K562 (cell line): ENCODE measurements around the gene SRGN. TPM values are rescaled to one million over a fixed set of nuclear protein-coding genes. Genes with fewer than 3 reads are reported as not detected.
A peak's percentile ranks its signal among the peaks of the same experiment; 100 is the strongest.

Experiments used
- ATAC-seq: fragments of 200-7000 bp; cut with Tn5 transposase; 3 replicates; pipeline ENCODE4 v1.9.1; 2020; ENCODE audit warnings: moderate library complexity
- BruUV-seq: library from RNA; stranded (reverse); fragments of 400-500 nt; replicated peaks from 2 replicates; lab custom pipeline; 2021; lab: Mats Ljungman, UMichigan
- CTCF ChIA-PET: fragments of 300-600 bp; formaldehyde crosslinking; extraction: SDS; loops from one replicate; lab custom pipeline; 2021; ENCODE audit warnings: low intra/inter-chr PET ratio; lab: Yijun Ruan, JAX
- POLR2A ChIA-PET: fragments of 300-600, 350-650 bp; sonication (Branson Sonifier 250); formaldehyde crosslinking; extraction: SDS; loops from one replicate; lab custom pipeline; 2021; ENCODE audit warnings: antibody characterized with exemption, inconsistent platforms; lab: Yijun Ruan, JAX
- DNase-seq, 4 experiments: peaks; one replicate each; pipeline versions ENCODE4 v3.0.0 to v3.0.0-alpha.2; 2011 to 2018; ENCODE audit warnings: low spot score in 3 of 4, mixed read lengths in 3 of 4; ENCODE audit errors: extremely low read depth in 1 of 4
- FAIRE-seq: peaks from 2 replicates; lab custom pipeline; 2011; peaks lifted over from hg19 to GRCh38; lab: Jason Lieb, UNC
- H2AFZ ChIP-seq: 2 replicates; pipeline ENCODE4 v1.6.0; 2011; ENCODE audit warnings: low read depth, low read length, control low read depth, inconsistent platforms
- H3K27ac ChIP-seq: fragments of 200-600 bp; 3 replicates; pipeline ENCODE4 v1.8.0; 2011; ENCODE audit warnings: low read depth, mild to moderate bottlenecking, control low read depth, inconsistent platforms, low read length, moderate library complexity, mixed read lengths; ENCODE audit errors: extremely low read depth
- H3K27me3 ChIP-seq, 2 experiments: fragments of 300-600 bp in 1 of 2; 2 replicates in 1 of 2; 3 replicates in 1 of 2; pipeline versions ENCODE4 v1.6.0 to v1.8.0; 2011; ENCODE audit warnings: inconsistent platforms in 2 of 2, low read length in 2 of 2, mild to moderate bottlenecking in 1 of 2, mixed read lengths in 1 of 2, moderate library complexity in 1 of 2; ENCODE audit not compliant: control insufficient read depth in 2 of 2, insufficient read depth in 2 of 2
- H3K36me3 ChIP-seq: fragments of 300-600 bp; 3 replicates; pipeline ENCODE4 v1.8.0; 2011; ENCODE audit warnings: mild to moderate bottlenecking, low read length, inconsistent platforms; ENCODE audit not compliant: control insufficient read depth, insufficient read depth
- H3K4me1 ChIP-seq, 2 experiments: fragments of 200-600 bp in 1 of 2; replicated peaks in 1 of 2; 2 replicates in 1 of 2; 3 replicates in 1 of 2; pipeline versions ENCODE4 v1.5.1 to v1.8.0; 2011; ENCODE audit warnings: inconsistent platforms in 2 of 2, low read length in 2 of 2, mild to moderate bottlenecking in 1 of 2, mixed read lengths in 1 of 2, moderate library complexity in 1 of 2; ENCODE audit not compliant: control insufficient read depth in 2 of 2, insufficient read depth in 2 of 2
- H3K4me2 ChIP-seq: 2 replicates; pipeline ENCODE4 v1.6.1; 2011; ENCODE audit warnings: low read length, control low read depth, inconsistent platforms, mixed read lengths; ENCODE audit not compliant: insufficient read depth
- H3K4me3 ChIP-seq: fragments of 200-600 bp; sonication (generic), shearing (Covaris generic); 2 replicates; pipeline ENCODE4 v1.5.1; 2016; ENCODE audit warnings: control low read depth, inconsistent platforms
- H3K79me2 ChIP-seq: fragments of 200-600 bp; 3 replicates; pipeline ENCODE4 v1.8.0; 2011; ENCODE audit warnings: low read length, inconsistent platforms; ENCODE audit not compliant: control insufficient read depth, insufficient read depth
- H3K9ac ChIP-seq, 2 experiments: 2 replicates each; pipeline versions ENCODE4 v1.6.0 to v1.6.1; 2011; ENCODE audit warnings: low read depth in 2 of 2, low read length in 2 of 2, control low read depth in 1 of 2, inconsistent platforms in 1 of 2, mild to moderate bottlenecking in 1 of 2, mixed read lengths in 1 of 2; ENCODE audit not compliant: insufficient read depth in 1 of 2
- H3K9me1 ChIP-seq: one replicate; pipeline ENCODE4 v1.6.0; 2011; ENCODE audit warnings: inconsistent platforms, mild to moderate bottlenecking, low read length, moderate library complexity; ENCODE audit not compliant: control insufficient read depth, insufficient read depth
- H3K9me3 ChIP-seq: replicated peaks from 2 replicates; pipeline ENCODE4 v1.5.1; 2011; ENCODE audit warnings: low read depth, low read length, inconsistent platforms; ENCODE audit not compliant: control insufficient read depth, insufficient read depth
- H4K20me1 ChIP-seq: replicated peaks from 2 replicates; pipeline ENCODE4 v1.6.1; 2011; ENCODE audit warnings: low read length, inconsistent platforms, mixed read lengths; ENCODE audit not compliant: control insufficient read depth, insufficient read depth
- CBX3 ChIP-seq, 2 experiments: IDR thresholded peaks; 1 replicate in 1 of 2; 2 replicates in 1 of 2; pipeline ENCODE4 v1.6.1; 2012; ENCODE audit warnings: inconsistent platforms in 2 of 2, low read length in 2 of 2, borderline replicate concordance in 1 of 2, control low read depth in 1 of 2
- DMBX1 ChIP-seq: fragments of 250-450 bp; sonication (Bioruptor Pico); IDR thresholded peaks from 2 replicates; pipeline ENCODE4 v1.8.0; 2022; ENCODE audit warnings: inconsistent platforms, mild to moderate bottlenecking, moderate library complexity, borderline replicate concordance
- ELK1 ChIP-seq: sonication (generic); formaldehyde crosslinking; IDR thresholded peaks from 2 replicates; pipeline ENCODE4 v1.8.1; 2022; ENCODE audit warnings: missing genetic modification reagents
- TFAP4 ChIP-seq: sonication (generic); formaldehyde crosslinking; IDR thresholded peaks from 2 replicates; pipeline ENCODE4 v1.8.0; 2022; ENCODE audit warnings: missing genetic modification reagents, mild to moderate bottlenecking, moderate library complexity, borderline replicate concordance
- ZNF589 ChIP-seq: fragments of 200-800 bp; sonication (Bioruptor generic); IDR thresholded peaks from 2 replicates; pipeline ENCODE4 v1.6.1; 2016; ENCODE audit warnings: low read depth, missing genetic modification characterization, missing compliant biosample characterization
- WGBS: fragments of 100-300 bp; shearing (Covaris generic); methylation state at CpG from one replicate; pipeline ENCODE4 v1.1.6; 2016; ENCODE audit warnings: low coverage, mixed read lengths; ENCODE audit not compliant: insufficient coverage; ENCODE audit errors: missing lambda C conversion rate; 5-methylcytosine and 5-hydroxymethylcytosine counted together
- in situ Hi-C: fragments of 300-500 bp; cut with MboI; formaldehyde crosslinking; loops from 4 replicates; pipeline ENCODE4 v1.15.0; 2018; ENCODE audit warnings: inconsistent platforms, mixed read lengths
- intact Hi-C: fragments of 100-400 bp; cut with micrococcal nuclease; formaldehyde crosslinking; loops from 2 replicates; pipeline ENCODE4 v1.14.2; 2022
- polyA plus RNA-seq, 8 experiments: library from polyadenylated mRNA; depleted of rRNA in 4 of 8; stranded (reverse) in 5 of 8; unstranded in 3 of 8; fragments of >200 nt; fragmentation: Nextera tagmentation in 2 of 8; fragmentation: Illumina TruSeq in 1 of 8; extraction: Ambion mirVana in 2 of 8; extraction: Trizol in 1 of 8; gene quantifications; 2 replicates each; pipeline versions ENCODE4 v1.2.1 to v1.2.3, GENCODE V29; 2011 to 2014; ENCODE audit warnings: inconsistent platforms in 1 of 8, missing spikeins in 1 of 8
- total RNA-seq, 7 experiments: library from RNA; depleted of rRNA in 6 of 7; stranded (reverse); fragments of >200 nt in 6 of 7; fragmentation: Illumina TruSeq in 2 of 7; extraction: Trizol in 2 of 7; gene quantifications; 2 replicates each; pipeline versions ENCODE4 v1.2.1 to v1.2.3, GENCODE V29; 2011 to 2021; ENCODE audit warnings: low replicate concordance in 1 of 7

The SRGN gene
- total and polyA plus RNA-seq, 9 of the 15 experiments (the other 6 are each of a cell fraction or from before 2014, with no cell fraction given), result 136 to 304 (median 180) TPM

GRCh38 chr10:69056129-69056528 lies 31.8 kb upstream of the SRGN start (continued):
- TF ChIP-seq CBX3 (IDR thresholded peaks at IDR 0.05; ENCODE audit: borderline replicate concordance in 1 of 2, low read length in 2 of 2) (no peak), DMBX1 (CRISPR knock-in tag) (peak; percentile 60; the same call in 1 of the 2 replicates)

GRCh38 chr10:69056536-69057260 lies 31.2 kb upstream of the SRGN start:
- Histone ChIP-seq H3K9me3 (no peaks in the 10 kb centered on the region), H3K79me2 (no peaks in the 10 kb centered on the region), H3K4me1 (peaks cover 18 to 19% of the 10 kb centered on the region in 2 experiments), H3K27me3 (no peaks in the 10 kb centered on the region), H3K9me1 (no peaks in the 10 kb centered on the region), H4K20me1 (no peaks in the 10 kb centered on the region), H2AFZ (peak overlapping the region; percentile 89), H3K4me3 (no peak overlapping the region), H3K36me3 (no peaks in the 10 kb centered on the region), H3K9ac (peak overlapping the region in 1 of 2 experiments; percentile 56; a peak in 2 of 4 replicates), H3K27ac (no peak overlapping the region), H3K4me2 (no peak overlapping the region)
- intact Hi-C loops (no loop called here), in situ Hi-C loops (no loop called here)
- WGBS, result 79% methylated on average over 14 of the region's 14 CpGs
- no TSS peak for BruUV-seq
- ChIA-PET POLR2A (interaction anchor here (0.6 to 1.1 kb wide), 5 partner anchors 9 to 154 kb away, joined by 3 to 4 read pairs (median 4); partner anchors contain the start of gene SRGN), CTCF (no interaction called here)
- FAIRE-seq (no peak), ATAC-seq (peak; percentile 9), DNase-seq (no peak)
- 0 out of 2 replicates have a peak, but pooled peaks have one; percentile 7 for TF ChIP-seq TFAP4 (CRISPR knock-in tag)
- TF ChIP-seq ZNF589 (CRISPR knock-in tag), result no peak
- 0 out of 2 replicates have a peak, but pooled peaks have one; percentile 33 for TF ChIP-seq ELK1
